RWPE2 (cell line): ENCODE measurements around the gene CCDC146.

Source experiments
- ATAC-seq: fragments of 200-7000 bp; cut with Tn5 transposase; 3 replicates; pipeline ENCODE4 v1.9.1; 2021; ENCODE audit warnings: low read depth
- DNase-seq: peaks from one replicate; pipeline ENCODE4 v3.0.0-alpha.2; 2020; ENCODE audit warnings: low spot score
- H3K27ac ChIP-seq: fragments of 450-650 bp; 2 replicates; pipeline ENCODE4 v1.5.1; 2017; ENCODE audit warnings: mild to moderate bottlenecking; ENCODE audit not compliant: poor library complexity, severe bottlenecking
- H3K27me3 ChIP-seq: fragments of 250-450 bp; sonication (Bioruptor Pico); 2 replicates; pipeline ENCODE4 v1.5.1; 2021; ENCODE audit warnings: mild to moderate bottlenecking, moderate library complexity; ENCODE audit not compliant: insufficient read depth, poor library complexity, severe bottlenecking
- H3K36me3 ChIP-seq: fragments of 250-450 bp; sonication (Bioruptor Pico); 2 replicates; pipeline ENCODE4 v1.5.1; 2020; ENCODE audit warnings: low read depth, mild to moderate bottlenecking, moderate library complexity
- H3K4me1 ChIP-seq: fragments of 250-450 bp; sonication (Bioruptor Pico); 2 replicates; pipeline ENCODE4 v1.5.1; 2021; ENCODE audit warnings: mild to moderate bottlenecking, moderate library complexity; ENCODE audit not compliant: insufficient read depth, poor library complexity, severe bottlenecking
- H3K4me3 ChIP-seq: fragments of 250-450 bp; sonication (Bioruptor Pico); 2 replicates; pipeline ENCODE4 v1.5.1; 2021; ENCODE audit warnings: mild to moderate bottlenecking, moderate library complexity; ENCODE audit not compliant: severe bottlenecking
- H3K9me3 ChIP-seq: fragments of 250-450 bp; sonication (Bioruptor Pico); 2 replicates; pipeline ENCODE4 v1.5.1; 2021; ENCODE audit warnings: mild to moderate bottlenecking, moderate library complexity; ENCODE audit not compliant: severe bottlenecking
- TF ChIP-seq, protein P1 (sequence below): fragments of 450-650 bp; IDR thresholded peaks from one replicate; pipeline ENCODE4 v1.5.1; 2017; ENCODE audit warnings: mild to moderate bottlenecking, moderate library complexity; ENCODE audit not compliant: poor library complexity, severe bottlenecking

The CCDC146 gene

GRCh38 chr7:77254915-77255314, 132.5 kb downstream of the CCDC146 start:
- no peaks in the 10 kb centered on the region for H3K27me3 ChIP-seq
- no peaks in the 10 kb centered on the region for H3K9me3 ChIP-seq
- H3K27ac ChIP-seq: no peak overlapping the region
- ATAC-seq: no peak
- TF ChIP-seq, protein P1, sequence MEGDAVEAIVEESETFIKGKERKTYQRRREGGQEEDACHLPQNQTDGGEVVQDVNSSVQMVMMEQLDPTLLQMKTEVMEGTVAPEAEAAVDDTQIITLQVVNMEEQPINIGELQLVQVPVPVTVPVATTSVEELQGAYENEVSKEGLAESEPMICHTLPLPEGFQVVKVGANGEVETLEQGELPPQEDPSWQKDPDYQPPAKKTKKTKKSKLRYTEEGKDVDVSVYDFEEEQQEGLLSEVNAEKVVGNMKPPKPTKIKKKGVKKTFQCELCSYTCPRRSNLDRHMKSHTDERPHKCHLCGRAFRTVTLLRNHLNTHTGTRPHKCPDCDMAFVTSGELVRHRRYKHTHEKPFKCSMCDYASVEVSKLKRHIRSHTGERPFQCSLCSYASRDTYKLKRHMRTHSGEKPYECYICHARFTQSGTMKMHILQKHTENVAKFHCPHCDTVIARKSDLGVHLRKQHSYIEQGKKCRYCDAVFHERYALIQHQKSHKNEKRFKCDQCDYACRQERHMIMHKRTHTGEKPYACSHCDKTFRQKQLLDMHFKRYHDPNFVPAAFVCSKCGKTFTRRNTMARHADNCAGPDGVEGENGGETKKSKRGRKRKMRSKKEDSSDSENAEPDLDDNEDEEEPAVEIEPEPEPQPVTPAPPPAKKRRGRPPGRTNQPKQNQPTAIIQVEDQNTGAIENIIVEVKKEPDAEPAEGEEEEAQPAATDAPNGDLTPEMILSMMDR: no peak
- DNase-seq: no peak
- no peaks in the 10 kb centered on the region for H3K36me3 ChIP-seq
- H3K4me1 ChIP-seq: no peaks in the 10 kb centered on the region
- no peak overlapping the region for H3K4me3 ChIP-seq

- ATAC-seq: no peak
- H3K4me3 ChIP-seq: no peak overlapping the region
- H3K4me1 ChIP-seq: no peaks in the 10 kb centered on the region
- no peaks in the 10 kb centered on the region for H3K27me3 ChIP-seq
- no peaks in the 10 kb centered on the region for H3K36me3 ChIP-seq
- H3K27ac ChIP-seq: no peak overlapping the region
- no peak for DNase-seq
- TF ChIP-seq, protein P1: no peak
- H3K9me3 ChIP-seq: no peaks in the 10 kb centered on the region
These were observed 135.6 kb downstream of the CCDC146 start for GRCh38 chr7:77258014-77258413.

GRCh38 chr7:77258593-77258992, 136.2 kb downstream of the CCDC146 start:
- no peak overlapping the region for H3K4me3 ChIP-seq
- TF ChIP-seq, protein P1: no peak
- H3K9me3 ChIP-seq: no peaks in the 10 kb centered on the region
- H3K36me3 ChIP-seq: no peaks in the 10 kb centered on the region
- ATAC-seq (no peak), DNase-seq (no peak)
- H3K27me3 ChIP-seq: no peaks in the 10 kb centered on the region
- H3K27ac ChIP-seq: no peak overlapping the region
- no peaks in the 10 kb centered on the region for H3K4me1 ChIP-seq

DNA sequence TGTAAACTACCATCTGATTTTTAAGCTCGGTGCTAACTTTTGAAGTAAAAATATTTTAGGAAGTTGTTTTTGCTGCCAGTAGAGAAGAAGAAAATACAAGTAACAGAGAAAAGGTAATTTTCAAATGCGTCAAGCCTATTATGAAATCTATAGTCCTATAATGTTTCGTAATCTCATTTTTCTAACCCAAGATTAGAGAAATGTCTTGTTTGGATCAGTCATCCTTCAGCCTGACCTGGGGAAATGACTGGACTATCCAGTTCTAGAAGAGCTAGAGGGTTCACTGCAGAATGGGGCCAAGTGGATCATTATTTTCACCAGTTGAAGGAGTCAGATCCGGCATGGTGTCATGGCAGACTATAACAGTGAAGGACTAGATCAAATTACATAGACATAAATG, 139.9 kb downstream of the CCDC146 start:
- TF ChIP-seq, protein P1: no peak
- ATAC-seq: no peak

GRCh38 chr7:77265666-77266065, 143.3 kb downstream of the CCDC146 start:
- TF ChIP-seq, protein P1: no peak
- no peak overlapping the region for H3K4me3 ChIP-seq
- no peaks in the 10 kb centered on the region for H3K27me3 ChIP-seq
- no peaks in the 10 kb centered on the region; the same call in 1 of the 2 replicates for H3K36me3 ChIP-seq
- no peak for DNase-seq
- no peak overlapping the region for H3K27ac ChIP-seq
- ATAC-seq: no peak
- H3K4me1 ChIP-seq: no peaks in the 10 kb centered on the region
- H3K9me3 ChIP-seq: no peaks in the 10 kb centered on the region

More for the DNA sequence above, 139.9 kb downstream of the CCDC146 start:
- Histone ChIP-seq H3K36me3 (no peaks in the 10 kb centered on the region), H3K27ac (no peak overlapping the region), H3K9me3 (no peaks in the 10 kb centered on the region), H3K4me1 (no peaks in the 10 kb centered on the region), H3K4me3 (no peak overlapping the region), H3K27me3 (no peaks in the 10 kb centered on the region)
- no peak for DNase-seq
